GM19193 (cell line): ENCODE data around the gene EDAR.

ENCODE experiments used
- POLR2A ChIP-seq: IDR thresholded peaks from 4 replicates; pipeline ENCODE4 v1.6.1; 2011; ENCODE audit not compliant: insufficient read depth, insufficient read length; ENCODE audit errors: extremely low read depth

EDAR gene

GRCh38 chr2:108938077-108938710 is 50.8 kb downstream of the EDAR start:
- TF ChIP-seq POLR2A: no peak

- TF ChIP-seq POLR2A: no peak
These were observed 51.5 kb downstream of the EDAR start for GRCh38 chr2:108937367-108938017.

GRCh38 chr2:108936866-108937265 is 52.2 kb downstream of the EDAR start:
- no peak for TF ChIP-seq POLR2A

- TF ChIP-seq POLR2A: no peak
These were observed 52.8 kb downstream of the EDAR start for GRCh38 chr2:108936076-108936864.

- TF ChIP-seq POLR2A: no peak
These were observed 53.7 kb downstream of the EDAR start for GRCh38 chr2:108935271-108935741.

- TF ChIP-seq POLR2A: no peak
These were observed 54.3 kb downstream of the EDAR start for GRCh38 chr2:108934583-108935245.

- TF ChIP-seq POLR2A: no peak
These were observed 54.9 kb downstream of the EDAR start for GRCh38 chr2:108934151-108934550.

GRCh38 chr2:108933691-108934117 is 55.3 kb downstream of the EDAR start:
- no peak for TF ChIP-seq POLR2A

GRCh38 chr2:108932736-108933332 is 56.2 kb downstream of the EDAR start:
- no peak for TF ChIP-seq POLR2A

GRCh38 chr2:108931372-108931771 is 57.6 kb downstream of the EDAR start:
- no peak for TF ChIP-seq POLR2A

- TF ChIP-seq POLR2A: no peak
These were observed 59.1 kb downstream of the EDAR start for GRCh38 chr2:108929807-108930425.

- TF ChIP-seq POLR2A: no peak
These were observed 60.2 kb downstream of the EDAR start for GRCh38 chr2:108928660-108929377.

GRCh38 chr2:108927936-108928659 is 60.9 kb downstream of the EDAR start:
- TF ChIP-seq POLR2A: no peak
